Amniotic epithelial cell (primary cell): ENCODE results near the gene TOMM40.
A peak's percentile ranks its signal among the peaks of the same experiment; 100 is the strongest.
"Not testable (repeated sequence)": the region's sequence is repeated elsewhere in the genome, so short reads cannot be mapped to it uniquely, and the experiment has no call there.

Source experiments
- DNase-seq: peaks from one replicate; pipeline ENCODE4 v3.0.0-alpha.2; 2010; ENCODE audit warnings: low read depth

The TOMM40 gene

DNA sequence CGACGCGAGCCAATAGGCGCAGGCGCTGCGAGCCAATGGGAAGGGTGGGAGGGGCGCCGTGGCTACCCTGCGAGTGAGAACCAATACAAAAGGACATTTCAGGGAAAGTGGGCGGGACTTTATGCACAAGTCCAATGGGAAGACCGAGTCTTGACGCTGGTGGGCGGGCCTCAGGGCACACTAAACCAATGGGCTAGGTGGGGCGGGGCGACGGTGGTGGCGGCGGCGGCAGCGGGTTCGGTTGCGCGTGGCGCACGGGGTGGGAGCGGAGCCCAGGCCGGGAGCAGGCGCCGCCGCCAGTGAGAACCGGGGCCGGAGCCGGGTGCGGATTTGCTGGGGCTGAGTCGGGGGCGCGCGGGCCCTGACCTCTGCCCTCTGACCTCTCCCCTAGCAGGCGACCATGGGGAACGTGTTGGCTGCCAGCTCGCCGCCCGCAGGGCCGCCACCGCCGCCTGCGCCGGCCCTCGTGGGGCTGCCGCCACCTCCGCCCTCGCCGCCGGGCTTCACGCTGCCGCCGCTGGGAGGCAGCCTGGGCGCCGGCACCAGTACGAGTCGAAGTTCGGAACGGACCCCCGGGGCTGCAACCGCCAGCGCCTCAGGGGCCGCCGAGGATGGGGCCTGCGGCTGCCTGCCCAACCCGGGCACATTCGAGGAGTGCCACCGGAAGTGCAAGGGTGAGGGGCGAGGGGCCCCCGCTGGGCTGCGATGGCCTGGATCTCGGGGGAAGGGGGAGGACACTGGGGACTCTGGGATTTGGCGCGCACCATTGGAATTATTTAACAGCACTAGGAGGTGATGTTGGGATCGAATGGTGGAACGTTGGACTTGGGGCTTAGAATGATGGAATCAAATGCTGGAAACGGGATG lies at the start of gene TOMM40:
Gene TOMM40, plus strand, starts transcription at position 239 of the 867 bp plus-strand sequence. Its CDS starts 162 bp downstream, at position 401.
- peak; percentile 99 for DNase-seq

DNA sequence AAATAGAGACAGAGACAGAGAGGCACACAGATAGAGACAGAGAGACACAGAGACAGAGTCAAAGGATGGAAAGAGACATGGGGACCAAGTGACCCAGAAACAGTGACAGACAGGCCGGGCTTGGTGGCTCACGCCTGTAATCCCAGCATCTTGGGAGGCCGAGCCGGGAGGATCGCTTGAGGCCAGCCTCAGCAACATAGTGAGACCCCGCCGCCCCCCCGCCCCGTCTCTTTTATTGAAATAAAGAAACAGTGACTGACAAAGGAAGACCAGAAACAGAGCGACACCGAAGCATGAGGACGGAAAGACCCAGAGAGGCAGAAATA lies 45.8 kb upstream of the TOMM40 start:
- DNase-seq: no peak

DNA sequence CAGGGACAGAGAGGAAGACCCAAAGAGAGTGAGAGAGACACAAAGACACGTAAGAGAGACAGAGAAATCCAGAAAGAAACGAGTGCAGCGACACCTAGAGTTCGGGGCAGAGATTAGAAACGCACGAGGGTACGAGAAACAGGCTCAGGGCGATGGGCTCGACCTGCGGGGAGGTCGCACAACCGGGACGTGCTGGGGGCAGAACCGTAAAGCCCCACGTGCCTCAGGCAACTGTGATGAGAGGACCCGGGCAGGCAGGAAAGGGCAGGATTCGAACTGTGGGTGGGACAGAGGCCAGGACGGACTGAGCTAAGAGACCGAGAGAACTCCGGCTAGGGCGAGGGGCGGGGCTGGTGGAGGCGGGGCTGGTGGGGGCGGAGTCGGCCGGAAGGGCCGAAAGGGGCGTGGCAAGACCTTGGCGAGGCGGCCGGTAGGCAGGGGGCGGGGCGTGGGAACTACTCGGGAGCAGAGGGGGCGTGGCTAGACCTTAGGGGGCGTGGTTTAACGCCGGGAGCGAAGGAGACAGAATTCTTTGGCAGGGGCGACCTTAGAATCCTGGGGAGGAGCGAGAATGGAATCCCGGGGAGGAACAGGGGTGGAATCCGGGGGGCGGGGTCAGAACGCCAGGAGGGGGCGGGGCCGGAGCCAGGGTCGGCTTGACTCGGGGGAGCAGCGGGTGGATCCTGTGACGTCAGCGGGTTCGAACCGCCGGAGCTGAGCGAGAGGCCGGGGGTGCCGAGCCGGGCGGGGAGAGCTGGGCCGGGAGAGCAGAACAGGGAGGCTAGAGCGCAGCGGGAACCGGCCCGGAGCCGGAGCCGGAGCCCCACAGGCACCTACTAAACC lies 45.2 kb upstream of the TOMM40 start, which contains the start of gene NECTIN2:
Gene NECTIN2, plus strand, starts transcription at position 686 of the 843 bp plus-strand sequence. CDS start 229 bp downstream, outside the sequence.
- DNase-seq: peak; percentile 96

GRCh38 chr19:44846455-44847143 lies 44.5 kb upstream of the TOMM40 start:
- DNase-seq: peak; percentile 57

GRCh38 chr19:44847144-44848035 lies 43.7 kb upstream of the TOMM40 start:
- DNase-seq: peak; percentile 74

DNA sequence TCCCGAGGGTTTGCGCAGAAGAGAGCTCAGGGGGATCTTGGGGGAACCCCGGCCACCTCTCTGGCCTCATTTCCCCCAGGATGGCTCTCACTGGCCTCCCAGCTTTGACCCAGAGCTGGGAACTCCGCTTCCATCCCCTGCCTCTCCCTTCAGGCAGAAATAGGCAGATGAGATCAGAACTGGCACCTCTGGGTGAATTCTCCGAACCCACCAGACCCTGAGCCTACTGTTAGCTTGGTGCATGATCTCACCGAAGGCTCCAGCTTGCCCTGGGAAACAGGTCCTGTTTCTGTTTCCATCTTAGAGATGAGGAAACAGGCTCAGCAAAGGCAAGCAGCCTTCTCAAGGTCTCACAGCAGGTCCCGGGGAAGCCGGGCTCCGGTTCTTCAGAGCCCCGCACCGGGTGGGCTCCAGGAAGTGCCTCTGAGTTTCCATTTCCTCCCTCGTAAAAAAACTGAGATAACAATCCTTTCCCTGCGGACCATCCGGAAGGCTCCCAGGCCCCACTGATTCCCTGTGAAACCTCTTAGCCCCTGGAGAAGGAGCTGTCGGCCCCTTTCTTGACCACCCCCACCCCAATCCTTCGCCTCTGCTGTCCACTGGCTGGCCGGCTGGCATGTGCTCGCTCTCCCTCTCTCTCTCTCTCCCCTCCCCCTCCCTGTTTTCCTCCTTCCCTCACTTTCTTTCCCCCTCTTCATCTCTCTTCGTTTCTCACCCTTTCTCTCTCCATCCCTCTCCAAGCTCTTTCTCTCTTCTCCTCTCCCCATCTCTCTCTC lies 42.8 kb upstream of the TOMM40 start:
- DNase-seq: peak; percentile 71

DNA sequence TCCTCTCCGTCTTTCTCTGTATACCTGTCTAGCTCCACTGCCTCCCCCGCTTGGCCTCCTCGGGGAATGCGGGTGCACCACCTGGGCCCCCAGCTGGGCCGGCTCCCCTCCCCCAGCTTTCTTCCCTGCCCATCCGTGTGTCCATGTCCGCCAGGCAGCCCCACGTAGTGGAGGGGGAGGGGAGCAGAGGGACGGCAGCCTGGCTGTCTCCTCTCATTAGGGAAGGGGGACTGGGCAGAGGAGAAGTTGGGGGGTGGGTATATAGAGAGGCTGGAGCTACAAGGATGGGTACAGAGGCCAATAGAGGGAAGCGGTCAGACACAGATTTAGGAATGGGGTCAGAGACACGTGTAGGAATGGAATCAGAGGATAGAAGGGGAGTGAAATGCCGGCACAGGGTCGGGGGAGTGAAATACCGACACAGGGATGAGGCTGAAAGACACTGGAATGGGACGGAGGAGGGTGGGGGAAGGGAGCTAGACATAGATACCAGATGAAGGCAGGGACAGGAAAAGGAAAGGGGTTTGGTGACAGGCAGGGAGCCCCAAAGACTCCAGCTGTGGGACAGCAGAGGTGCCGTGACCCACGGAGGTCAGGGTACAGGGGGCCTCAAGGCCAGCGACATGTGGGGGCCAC lies 42.1 kb upstream of the TOMM40 start:
- peak; percentile 37 for DNase-seq

- peak; percentile 24 for DNase-seq
These were observed 40.4 kb upstream of the TOMM40 start for GRCh38 chr19:44850641-44851109.

- DNase-seq: no peak
These were observed 39.6 kb upstream of the TOMM40 start for GRCh38 chr19:44851427-44851826.

DNA sequence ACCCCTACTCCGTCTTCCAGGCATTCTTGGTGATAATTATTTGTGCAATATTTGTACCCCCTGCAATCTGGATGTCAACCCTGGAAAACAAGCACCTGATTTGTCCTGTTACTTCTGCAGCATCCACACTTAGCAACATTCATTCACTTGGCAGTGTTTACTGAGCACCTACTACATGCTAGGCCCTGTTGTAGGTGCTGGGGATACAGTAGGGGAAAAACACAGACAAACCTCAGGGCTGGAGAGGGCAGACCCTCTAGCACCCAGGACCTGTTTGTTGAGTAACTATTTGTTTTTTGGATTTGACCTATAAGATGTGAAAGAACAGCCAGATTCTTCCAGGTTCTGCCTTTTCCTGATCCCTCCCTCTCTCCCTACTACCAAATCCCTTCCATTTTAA lies 35.4 kb upstream of the TOMM40 start:
- DNase-seq: no peak

GRCh38 chr19:44856421-44857083 lies 34.5 kb upstream of the TOMM40 start:
- no peak for DNase-seq

DNA sequence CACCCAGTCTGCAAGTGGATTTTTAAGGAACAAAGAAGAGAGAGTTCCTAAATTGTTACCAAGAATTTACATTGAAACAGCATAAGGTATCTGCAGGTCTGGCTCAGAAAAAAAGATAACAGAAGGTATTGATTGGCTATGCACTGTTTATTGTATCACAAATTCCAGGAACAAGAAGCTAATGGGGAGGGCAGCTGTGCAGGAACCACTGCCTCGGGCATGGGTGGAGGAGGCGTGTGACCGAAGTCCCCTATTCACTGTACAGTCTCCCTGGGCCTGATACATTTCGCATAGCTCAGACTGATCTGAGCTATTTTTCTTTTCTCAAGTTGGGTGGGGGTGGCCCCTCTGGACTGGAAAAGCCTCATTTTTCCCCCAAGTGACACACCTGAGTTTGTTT lies 33.2 kb upstream of the TOMM40 start:
- no peak for DNase-seq

- DNase-seq: not testable (repeated sequence)
These were observed 29.5 kb upstream of the TOMM40 start for GRCh38 chr19:44861576-44861975.

GRCh38 chr19:44863990-44864389 lies 27.1 kb upstream of the TOMM40 start:
- DNase-seq: no peak

- DNase-seq: no peak
These were observed 25.8 kb upstream of the TOMM40 start for GRCh38 chr19:44865196-44865767.

DNA sequence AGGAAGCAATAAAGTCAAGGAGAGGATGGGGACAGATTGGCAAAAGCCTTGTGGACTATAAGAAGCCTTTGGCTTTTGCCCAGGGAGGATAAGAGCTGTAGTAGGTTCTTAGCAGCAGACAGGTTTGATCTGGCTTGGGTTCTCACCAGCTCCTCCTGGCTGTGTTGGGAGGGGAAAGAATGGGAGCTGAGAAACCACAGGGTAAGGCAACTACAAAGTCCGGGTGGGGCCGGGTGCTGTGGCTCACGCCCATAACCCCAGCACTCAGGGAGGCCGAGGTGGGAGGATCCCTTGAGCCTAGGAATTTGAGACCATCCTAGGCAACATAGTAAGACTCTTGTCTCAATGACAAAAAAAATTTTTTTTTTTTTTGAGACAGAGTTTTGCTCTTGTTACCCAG lies 24.4 kb upstream of the TOMM40 start:
- no peak for DNase-seq

DNA sequence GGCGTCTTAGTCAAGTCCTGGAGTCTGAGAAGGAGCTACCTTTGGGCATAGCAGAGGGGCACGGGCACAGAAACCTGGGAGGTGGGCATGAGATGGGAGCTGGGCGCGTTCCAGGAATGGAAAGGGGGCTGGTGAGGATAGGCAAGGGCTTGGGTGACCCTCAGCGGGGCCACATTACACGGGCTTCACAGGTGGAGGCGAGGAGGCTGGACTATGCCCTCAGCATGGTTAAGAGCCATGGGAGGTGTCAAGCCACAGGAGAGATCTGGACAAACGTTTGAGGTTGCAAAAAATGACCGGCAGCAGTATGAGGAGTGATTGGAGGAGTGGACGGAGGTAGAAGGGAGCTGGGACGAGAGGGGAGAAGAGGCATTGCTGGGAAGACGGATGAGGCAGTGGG lies 23.5 kb upstream of the TOMM40 start:
- DNase-seq: no peak

- DNase-seq: peak; percentile 83
These were observed 21.2 kb upstream of the TOMM40 start for GRCh38 chr19:44869733-44870470.
